ENCODE results near the gene DDC.

Gene DDC

DNA sequence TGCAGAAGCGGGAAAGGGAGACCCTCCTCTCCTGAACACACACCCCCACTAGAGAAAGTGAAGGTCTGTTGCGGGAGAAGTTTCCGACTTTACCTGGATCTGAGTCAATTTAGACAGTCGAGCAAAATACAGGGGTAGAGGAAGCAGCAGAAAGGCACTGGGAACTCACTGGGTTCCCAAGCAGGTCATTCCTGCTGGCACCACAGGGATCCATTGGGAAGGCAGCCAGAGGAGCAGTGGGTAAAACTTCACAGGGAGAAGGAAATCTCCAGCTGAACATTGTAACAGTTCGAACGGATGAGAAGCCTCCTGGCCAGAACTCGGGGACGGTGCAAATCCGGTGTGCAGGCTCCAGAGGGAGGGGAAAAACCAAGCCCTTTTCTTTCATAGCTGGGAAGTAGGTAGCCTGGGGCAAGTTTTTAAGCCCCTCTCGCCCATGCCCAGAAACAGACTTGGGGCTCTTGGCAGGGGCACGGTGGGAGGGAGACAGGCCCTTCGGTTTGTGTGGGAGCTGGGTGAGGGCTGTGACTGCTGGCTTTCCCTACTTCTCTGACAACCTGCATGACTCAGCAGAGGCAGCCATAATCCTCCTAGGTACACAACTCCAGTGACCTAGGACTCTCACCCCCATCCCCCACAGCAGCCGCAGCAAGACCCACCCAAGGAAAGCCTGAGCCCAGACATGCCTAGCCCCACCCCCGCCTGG, 51.9 kb downstream of the DDC start:
- DNase-seq (ENCODE audit: low spot score) = no peak

DNA sequence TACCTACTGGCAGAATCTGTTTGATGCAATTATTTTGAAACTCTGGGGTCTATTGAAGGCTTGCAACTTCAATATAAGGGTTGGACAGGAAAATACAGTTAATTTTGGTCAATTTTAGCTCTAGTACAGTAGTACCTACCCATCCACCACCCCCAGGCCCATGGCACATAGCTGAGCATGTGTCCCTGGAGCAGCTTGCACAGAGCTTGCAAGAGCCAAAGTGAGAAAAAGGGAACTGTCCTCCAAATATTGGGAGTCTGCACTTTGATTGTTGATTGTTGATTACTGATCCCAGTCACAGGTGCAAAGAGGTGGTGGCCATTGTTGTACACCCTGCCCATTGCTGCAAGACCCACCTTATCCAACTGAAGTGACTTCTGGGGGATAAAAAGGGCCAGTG, 52.8 kb downstream of the DDC start:
- DNase-seq (ENCODE audit: low spot score) = no peak

GRCh38 chr7:50509459-50509858, 55.7 kb downstream of the DDC start:
- no peak for DNase-seq (ENCODE audit: low spot score)

DNA sequence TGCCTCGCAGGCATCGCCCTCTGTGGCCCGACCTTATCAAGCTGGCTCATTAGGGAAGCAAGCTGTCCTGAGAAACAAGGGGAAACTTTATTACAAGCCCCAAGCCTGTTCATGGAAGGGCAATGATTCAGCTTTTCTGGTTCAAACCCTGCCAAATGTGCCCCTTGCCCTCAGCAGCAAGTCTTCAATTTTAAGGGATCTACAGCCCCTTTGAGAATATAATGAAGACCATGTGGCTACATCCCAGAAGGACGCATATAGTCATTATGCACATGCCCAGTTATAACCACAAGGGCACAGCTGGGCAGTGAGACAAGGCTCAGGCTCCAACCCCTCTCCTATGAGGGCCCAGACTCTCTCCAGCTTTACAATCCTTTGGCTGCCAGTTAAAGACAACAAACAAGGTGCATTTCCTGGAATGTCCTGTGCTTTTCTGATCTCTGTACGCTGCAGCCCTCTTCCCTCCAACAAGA, 56.7 kb downstream of the DDC start:
- no peak for DNase-seq (ENCODE audit: low spot score)

- no peak for DNase-seq (ENCODE audit: low spot score)
Observed at GRCh38 chr7:50507898-50508470, 57.2 kb downstream of the DDC start.

DNA sequence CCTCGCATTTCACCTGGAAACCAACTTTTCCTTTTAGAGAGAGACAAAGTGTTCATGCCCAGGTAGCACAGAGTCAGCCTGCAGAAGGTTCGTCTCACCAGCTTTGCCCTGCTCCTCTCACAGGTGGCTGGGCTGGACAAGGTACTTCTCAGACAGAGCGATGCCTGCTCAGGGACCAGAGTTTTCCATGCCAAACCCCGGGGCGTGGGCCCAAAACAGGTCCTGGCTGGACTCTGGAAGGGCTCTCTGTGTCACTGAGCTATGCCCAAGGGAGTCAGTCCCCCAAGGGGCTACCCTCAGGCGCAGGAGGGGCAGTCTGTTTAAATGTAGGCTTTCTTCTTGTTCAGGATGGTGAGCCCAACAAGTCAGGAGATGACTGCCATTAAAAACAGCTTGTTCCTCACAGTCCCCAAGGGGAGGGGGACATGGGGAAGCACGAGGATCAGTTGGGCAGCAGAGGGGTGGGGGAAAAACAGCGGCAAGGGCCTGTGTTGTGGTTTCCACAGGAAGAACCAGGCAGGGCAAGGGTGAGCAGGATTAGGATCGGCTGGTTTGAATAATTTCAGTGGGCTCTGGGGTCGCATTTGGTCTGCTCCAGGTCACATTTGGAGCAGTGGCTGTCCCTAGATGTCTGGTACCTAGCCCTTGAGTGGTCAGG, 59.5 kb downstream of the DDC start:
- DNase-seq (ENCODE audit: low spot score) = no peak

- no peak for DNase-seq (ENCODE audit: low spot score)
Observed at GRCh38 chr7:50504646-50505546, 60.3 kb downstream of the DDC start.

DNA sequence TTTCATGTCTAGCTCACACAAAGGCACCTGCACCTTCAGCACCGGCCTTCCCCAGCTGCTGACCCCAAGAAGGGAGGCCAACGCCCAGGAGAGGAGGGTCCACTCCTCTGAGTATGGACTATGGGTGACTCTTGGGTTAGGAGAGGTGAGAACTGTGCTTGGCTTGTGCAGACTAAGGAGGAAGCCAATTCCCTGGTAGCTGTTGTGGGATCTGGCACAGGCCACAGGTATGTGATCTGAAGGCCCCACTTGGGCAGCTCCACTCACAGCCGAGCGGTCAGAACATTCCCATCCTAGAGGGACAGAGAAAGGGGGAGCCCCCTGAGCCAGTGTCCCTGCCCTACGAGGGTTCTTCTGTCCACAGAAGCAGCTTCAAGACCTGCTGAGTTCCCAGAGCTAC, 62.3 kb downstream of the DDC start:
- DNase-seq (ENCODE audit: low spot score) = no peak

GRCh38 chr7:50502001-50502684, 63.1 kb downstream of the DDC start:
- DNase-seq (ENCODE audit: low spot score) = no peak

- DNase-seq (ENCODE audit: low spot score) = no peak
Observed at GRCh38 chr7:50499092-50499491, 66.1 kb downstream of the DDC start.

DNA sequence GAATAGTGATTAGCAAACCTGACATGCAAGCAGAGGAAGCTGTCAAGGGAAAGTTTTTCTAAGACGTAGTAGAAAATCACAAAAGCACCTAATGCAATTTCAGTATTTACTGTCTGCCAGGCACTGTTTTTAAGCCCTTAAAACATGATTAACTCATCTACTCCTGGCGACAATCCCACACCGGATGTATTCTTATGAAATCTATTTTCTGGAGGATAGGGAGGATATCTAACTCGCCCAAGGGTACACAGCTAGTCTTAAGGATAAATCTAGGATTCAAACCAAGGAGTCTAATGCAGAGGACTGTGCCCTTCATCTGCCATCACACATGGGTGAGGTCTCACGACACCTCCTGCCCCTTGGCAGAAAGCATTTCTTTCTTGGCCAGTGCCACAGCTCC, 67.2 kb downstream of the DDC start:
- no peak for DNase-seq (ENCODE audit: low spot score)

GRCh38 chr7:50497068-50497642, 68.0 kb downstream of the DDC start:
- DNase-seq (ENCODE audit: low spot score) = no peak

DNA sequence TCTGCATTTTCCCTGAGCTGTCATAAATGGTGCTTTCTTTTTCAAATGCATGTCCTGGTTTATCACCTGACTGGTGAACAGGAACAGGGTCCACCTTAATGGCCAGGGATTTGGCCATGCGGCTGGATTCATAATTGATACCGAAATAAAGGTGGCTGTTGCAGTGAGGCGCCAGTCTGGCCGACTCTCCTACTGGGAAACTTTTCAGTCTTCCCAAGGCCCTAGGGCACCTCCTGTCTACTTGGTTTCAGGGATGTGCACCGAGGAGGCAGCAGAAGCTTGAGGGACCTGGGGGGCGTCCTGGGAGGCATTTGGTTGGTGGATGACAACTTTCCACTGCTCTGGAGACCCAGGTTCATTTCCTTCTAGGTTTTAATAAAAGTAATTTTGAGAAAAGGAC, 68.6 kb downstream of the DDC start:
- no peak for DNase-seq (ENCODE audit: low spot score)

- DNase-seq (ENCODE audit: low spot score) = no peak
Observed at GRCh38 chr7:50495746-50496145, 69.5 kb downstream of the DDC start.

DNA sequence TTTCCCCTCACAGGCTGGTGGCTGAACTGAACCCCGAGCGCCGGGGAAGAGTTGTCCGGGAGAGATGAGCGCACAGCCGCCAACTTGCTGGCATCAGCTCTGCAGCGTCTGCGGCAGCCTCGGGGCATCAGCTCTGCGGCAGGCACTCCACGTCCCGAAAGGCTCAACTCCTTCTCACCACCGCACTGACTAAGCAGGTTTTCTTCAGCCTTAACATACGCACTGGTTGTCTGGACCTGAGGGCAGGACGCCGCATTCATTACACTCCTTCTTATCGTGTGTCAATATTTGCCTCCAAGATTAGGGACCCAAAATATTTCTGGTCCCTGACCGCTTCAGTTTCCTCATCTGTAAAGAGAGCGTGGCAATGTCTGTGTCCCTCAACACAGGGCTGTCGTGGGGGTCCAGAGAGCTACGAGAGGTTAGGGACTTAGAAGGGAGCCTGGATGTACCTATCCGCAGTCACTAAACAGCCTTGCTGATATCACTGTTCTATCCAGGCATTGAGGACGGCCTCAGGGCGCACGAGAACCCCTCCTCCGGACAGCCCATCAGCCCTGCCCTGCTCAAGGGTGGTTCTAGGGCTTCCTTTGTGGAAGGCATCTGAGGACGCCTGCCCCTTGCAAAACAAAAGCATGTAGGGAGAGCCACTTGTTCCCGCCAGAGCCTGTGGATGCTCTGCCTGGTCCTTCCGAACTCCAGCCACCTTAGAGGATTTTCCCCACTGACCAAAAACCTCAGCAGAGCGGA, 72.3 kb downstream of the DDC start:
- no peak for DNase-seq (ENCODE audit: low spot score)

DNA sequence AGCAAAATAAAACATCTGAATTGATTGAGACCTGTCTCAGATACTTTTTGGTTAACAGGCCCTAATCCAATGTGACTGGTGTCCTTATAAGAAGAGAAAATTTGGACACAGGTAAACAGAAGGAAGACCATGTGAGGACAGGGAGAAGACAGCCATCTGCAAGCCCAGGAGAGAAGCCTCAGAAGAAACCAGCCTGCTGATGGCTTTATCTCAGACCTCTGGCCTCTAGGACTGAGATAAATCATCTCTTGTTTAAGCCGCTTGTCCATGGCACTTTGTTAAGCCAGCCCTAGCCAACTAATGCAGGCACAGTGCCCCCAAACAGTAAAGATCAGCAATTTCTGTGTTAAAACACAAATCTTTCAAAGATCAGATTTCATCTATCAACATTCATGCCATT, 73.3 kb downstream of the DDC start:
- no peak for DNase-seq (ENCODE audit: low spot score)

- DNase-seq (ENCODE audit: low spot score) = no peak
Observed at GRCh38 chr7:50491209-50491608, 74.0 kb downstream of the DDC start.

DNA sequence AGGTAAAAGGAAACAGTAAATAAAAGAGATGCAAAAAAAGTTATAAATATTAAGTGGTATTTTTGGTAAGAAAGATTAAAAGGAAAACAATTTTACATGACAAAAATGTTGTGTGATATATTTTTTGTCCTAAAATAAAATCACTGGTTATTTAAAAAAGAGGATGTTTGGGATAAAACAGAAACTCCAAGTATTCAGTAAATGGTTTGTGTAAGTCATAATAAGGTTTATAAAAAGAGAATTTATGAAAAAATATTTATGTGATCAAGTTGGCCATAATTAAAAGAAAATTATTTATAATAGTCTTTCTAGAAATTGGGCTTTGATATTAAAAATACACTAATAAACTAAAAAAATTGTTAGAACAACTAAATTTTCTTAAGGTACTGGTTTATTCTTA, 76.8 kb downstream of the DDC start:
- no peak for DNase-seq (ENCODE audit: low spot score)

DNA sequence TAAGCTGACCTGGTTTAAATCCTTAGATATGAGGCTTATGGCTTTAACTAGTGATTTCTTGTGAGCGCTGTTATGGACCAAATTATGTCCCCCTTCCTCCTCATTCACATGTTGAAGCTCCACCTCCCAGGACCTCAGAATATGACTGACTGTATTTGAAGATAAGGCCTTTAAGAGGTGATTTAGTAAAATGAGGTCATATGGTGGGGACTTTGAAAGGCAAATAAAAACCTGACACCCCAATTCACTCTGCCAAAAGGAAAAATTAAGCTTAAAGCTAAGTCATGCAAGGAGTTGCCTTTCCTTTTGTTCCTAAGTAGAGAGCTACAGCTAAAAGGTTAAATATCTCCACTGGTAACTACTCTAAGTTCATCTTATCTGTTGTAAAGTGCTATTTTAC, 78.7 kb downstream of the DDC start:
- DNase-seq (ENCODE audit: low spot score) = no peak

DNA sequence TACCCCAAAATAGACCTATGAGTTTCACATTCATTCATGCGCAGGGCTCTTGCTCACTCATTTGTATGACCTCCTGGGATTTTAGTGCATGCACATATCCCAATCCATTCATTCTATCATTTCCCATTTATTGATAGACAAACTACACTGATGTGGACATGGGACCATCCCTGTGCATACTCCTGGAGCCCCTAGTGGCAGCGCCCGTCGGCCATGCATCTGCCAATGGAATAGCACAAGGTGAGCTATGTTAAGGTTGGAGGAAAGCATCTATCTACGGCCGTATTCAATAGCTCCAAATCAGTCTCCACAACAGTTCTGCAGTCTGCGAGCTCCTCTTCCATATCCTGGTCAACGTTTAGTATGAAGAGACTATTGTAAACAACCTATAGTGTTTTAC, 83.3 kb downstream of the DDC start:
- no peak for DNase-seq (ENCODE audit: low spot score)

- no peak for DNase-seq (ENCODE audit: low spot score)
Observed at GRCh38 chr7:50480797-50481196, 84.4 kb downstream of the DDC start.
